NCI-H128 (cell line): ENCODE data around the gene HDDC3.
A peak's percentile ranks its signal among the peaks of the same experiment; 100 is the strongest.

Experiments
- DNase-seq: peaks from one replicate; lab custom pipeline; 2025; ENCODE audit not compliant: unreplicated experiment; lab: John Stamatoyannopoulos, UW

HDDC3 gene

DNA sequence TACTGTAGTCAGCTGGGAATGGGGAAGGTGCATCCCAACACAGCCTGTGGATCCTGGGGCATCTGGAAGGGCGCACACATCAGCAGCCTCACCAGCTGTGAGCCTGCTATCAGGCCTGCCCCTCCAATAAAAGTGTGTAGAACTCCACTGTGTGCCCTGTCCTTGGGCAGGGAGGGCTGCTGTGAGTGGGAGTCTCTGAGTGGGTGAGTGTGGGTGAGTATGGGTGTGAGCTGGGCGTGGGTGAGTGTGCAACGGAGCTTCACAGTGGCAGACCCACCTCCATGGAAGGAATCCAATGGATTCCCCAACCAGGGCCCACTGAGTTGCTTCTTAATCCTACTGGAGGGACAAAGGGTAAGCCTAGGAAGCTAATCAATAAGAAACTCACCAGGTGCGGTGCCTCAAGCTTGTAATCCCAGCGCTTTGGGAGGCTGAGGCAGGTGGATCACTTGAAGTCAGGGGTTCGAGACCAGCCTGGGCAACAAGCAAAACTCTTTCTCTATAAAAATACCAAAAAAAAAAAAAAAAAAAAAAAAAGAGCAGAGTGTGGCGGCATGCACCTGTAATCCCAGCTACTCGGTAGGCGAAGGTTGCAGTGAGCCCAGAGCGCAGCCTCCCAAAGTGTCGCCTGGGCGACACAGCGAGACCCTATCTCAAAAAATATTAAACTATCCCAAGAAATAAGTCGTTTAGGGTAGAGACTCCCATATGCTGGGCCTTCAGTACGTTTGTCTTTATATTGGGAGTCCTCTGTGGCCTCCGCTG, 21.8 kb upstream of the HDDC3 start:
- no peak for DNase-seq

GRCh38 chr15:90952901-90953677, 20.7 kb upstream of the HDDC3 start:
- DNase-seq, result no peak

- no peak for DNase-seq
Observed at GRCh38 chr15:90950676-90951075, 18.3 kb upstream of the HDDC3 start.

DNA sequence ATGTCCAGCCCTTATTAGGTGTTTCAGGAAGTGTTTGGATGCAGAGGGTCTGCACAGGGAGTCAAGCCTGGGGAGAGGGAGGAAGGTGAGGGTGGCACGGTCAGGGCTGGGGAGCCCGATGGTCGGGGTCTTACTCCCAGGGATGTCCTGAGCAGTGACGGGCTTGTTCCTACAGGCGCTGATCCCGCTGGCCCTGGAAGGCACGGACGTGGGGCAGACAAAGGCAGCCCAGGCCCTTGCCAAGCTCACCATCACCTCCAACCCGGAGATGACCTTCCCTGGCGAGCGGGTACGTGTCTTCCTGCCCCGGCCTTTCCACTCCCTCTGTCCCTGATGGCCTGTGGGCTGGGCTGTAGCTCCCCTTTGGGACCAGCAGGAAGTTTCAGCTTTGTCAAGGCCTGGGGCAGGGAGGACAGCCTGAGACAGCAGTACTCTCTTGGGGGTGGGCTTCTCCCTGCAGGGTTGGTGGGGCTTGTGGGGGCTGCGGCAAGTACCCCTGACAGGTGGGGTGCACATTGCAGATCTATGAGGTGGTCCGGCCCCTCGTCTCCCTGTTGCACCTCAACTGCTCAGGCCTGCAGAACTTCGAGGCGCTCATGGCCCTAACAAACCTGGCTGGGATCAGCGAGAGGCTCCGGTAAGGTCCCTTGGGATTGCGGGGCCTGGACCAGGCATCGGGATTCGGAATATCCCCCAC, 17.8 kb upstream of the HDDC3 start:
- DNase-seq, result no peak

- DNase-seq, result no peak
Observed at GRCh38 chr15:90948506-90948905, 16.2 kb upstream of the HDDC3 start.

GRCh38 chr15:90947577-90948357, 15.4 kb upstream of the HDDC3 start:
- DNase-seq, result no peak

- DNase-seq, result no peak
Observed at GRCh38 chr15:90946941-90947576, 14.7 kb upstream of the HDDC3 start.

- no peak for DNase-seq
Observed at GRCh38 chr15:90946538-90946937, 14.2 kb upstream of the HDDC3 start.

DNA sequence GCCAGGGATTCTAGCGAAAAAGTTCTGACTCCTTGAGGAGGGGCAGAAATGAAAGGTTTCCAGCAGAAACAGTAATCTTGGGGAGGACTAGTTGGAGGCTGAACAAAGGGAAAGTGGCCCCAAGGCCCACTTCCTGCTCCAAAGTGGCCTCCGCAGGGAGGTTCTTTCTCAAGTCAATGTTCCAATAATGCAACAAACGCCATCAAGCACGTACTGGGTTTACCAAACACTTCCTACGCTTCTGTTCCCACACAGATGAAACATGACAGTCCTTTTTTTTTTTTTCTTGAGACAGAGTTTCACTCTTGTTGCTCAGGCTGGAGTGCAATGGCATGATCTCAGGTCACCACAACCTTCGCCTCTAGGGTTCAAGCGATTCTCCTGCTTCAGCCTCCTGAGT, 12.7 kb upstream of the HDDC3 start:
- DNase-seq, result no peak

DNA sequence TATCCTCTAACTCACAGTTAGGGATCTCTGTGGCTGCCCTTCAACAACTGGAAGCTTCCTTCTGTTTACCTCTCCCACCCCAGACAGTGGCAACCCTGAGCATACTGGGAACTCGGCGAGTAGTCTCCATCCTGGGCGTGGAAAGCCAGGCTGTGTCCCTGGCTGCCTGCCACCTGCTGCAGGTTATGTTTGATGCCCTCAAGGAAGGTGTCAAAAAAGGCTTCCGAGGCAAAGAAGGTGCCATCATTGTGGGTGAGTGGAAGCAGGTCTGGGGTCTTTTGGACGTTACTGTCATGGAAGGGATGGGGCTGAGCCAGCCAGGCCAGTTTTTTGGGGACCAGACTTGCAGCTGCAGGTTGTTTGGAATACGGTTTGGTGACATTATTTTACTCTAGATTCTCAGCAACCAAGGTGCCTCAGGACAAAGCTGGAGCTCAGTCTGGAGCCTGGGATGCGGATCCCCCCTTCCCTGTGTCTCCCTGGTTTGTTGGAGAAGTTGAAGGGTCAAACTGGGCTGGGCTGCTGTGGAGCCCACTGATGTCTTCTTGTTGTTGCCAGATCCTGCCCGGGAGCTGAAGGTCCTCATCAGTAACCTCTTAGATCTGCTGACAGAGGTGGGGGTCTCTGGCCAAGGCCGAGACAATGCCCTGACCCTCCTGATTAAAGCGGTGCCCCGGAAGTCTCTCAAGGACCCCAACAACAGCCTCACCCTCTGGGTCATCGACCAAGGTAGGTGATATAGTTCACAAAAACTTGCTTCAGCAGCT, 10.2 kb upstream of the HDDC3 start:
- no peak for DNase-seq

GRCh38 chr15:90941038-90941437, 8.7 kb upstream of the HDDC3 start:
- DNase-seq, result no peak

DNA sequence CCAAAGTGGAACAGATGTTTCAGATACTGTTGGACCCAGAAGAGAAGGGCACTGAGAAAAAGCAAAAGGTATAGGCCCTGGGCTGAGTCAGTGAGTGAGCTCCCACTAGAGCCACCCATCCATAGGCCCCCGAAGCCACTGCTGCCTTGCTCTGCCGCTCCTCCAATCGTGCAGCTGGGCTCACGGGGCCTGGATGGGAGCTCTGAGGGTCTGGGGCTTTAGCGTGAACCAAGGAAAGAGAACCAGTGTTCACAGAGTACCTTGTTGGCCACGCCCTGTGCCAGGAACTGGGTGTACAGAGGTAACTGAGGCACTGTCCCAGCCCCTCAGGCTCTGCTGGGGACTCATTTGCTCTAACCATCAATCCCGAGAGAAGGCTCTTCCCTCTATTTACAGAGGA, 7.4 kb upstream of the HDDC3 start:
- DNase-seq, result no peak

DNA sequence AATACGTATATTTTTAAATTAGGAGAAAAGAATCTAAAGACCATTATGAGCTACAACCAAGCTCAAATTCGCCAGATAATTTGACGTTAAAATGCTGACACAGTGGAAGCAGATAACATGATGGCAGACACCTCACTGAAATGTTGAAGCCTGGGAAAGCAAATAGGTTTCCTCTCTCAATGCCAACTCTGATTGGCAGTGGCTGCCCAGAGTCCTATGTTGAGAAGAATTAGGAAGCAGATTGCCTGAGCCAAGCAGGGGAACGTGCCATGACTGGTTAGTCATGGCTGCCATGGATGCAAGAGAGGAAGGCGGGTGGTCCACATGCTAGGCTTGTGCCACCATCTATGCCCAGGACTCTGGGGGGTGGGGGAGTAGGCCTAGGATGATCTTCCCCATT, 5.9 kb upstream of the HDDC3 start:
- DNase-seq, result no peak

DNA sequence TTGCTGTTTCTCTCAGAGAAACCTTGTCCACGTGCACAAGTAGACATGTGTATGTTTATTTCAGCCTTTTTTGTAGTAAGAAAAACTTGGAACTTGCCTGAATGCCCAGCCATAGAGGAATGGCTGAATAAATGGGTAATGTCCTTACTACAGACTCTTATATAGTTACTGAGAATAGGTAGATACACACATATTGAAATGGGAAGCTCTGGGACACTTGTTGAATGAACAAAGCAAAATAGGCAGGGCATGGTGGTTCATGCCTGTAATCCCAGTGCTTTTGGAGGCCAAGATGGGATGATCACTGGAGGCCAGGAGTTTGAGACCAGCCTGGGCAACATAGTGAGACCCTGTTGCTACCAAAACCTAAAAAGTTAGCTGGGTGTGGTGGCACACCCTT, 4.5 kb upstream of the HDDC3 start:
- DNase-seq, result no peak

GRCh38 chr15:90934949-90935751, 2.8 kb upstream of the HDDC3 start, which contains the start of gene UNC45A:
Gene UNC45A (plus strand): TSS chr15:90935285. CDS start chr15:90935325, 40 bp downstream.
- peak; percentile 84 for DNase-seq

GRCh38 chr15:90934256-90934948, 2.1 kb upstream of the HDDC3 start:
- peak; percentile 69 for DNase-seq

DNA sequence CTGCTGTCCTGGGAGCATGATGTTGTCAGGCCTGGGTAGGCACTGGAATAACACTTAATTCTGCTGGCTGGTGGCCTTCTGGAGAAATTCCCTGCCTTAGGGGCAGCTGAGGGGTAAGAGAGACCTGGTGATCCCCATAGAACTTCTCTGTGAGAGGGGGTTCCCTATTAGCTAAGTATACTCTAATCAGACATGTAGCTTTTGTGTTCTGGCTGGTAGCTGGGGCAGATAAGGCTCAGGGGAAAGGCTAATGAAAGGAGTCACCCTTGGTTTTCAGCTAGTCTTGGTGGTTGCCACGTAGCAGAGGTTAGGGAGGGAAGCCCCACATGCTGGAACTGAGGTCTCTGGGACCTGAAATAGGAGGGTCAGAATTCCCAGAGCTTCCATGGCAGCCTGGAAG, 952 bp upstream of the HDDC3 start:
- DNase-seq, result no peak

GRCh38 chr15:90932660-90932991, 277 bp upstream of the HDDC3 start:
- DNase-seq, result no peak

DNA sequence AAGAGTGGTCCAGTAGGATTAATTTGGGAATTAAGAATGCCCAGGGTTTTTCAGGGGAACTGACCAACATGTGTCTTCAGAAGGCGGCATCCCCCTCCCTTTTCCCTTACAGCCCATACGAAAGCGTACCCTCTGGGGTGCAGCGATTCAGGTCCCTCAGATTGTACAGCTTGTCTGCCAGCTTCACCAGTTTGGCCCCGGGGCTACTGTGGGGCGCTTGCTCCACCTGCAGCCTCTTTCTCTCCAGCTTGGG, 848 bp downstream of the HDDC3 start:
- no peak for DNase-seq
